K562 (cell line): ENCODE data around the gene PRR7. TPM values are rescaled to one million over a fixed set of nuclear protein-coding genes. Genes with fewer than 3 reads are reported as not detected.

Source experiments
- NCOA1 ChIP-seq: fragments of 450-650 bp; IDR thresholded peaks from 2 replicates; pipeline ENCODE4 v1.6.1; 2016; ENCODE audit warnings: low read depth
- POLR2G ChIP-seq: fragments of 200-400 bp; formaldehyde crosslinking; IDR thresholded peaks from 2 replicates; pipeline ENCODE4 v1.6.1; 2017; ENCODE audit warnings: low read depth, mild to moderate bottlenecking, antibody characterized with exemption, low read length, moderate library complexity
- ZNF347 ChIP-seq: fragments of 450-650 bp; formaldehyde crosslinking; IDR thresholded peaks from 2 replicates; pipeline ENCODE4 v1.4.0; 2020; ENCODE audit warnings: low read depth, mild to moderate bottlenecking, moderate library complexity
- polyA plus RNA-seq, 8 experiments: library from polyadenylated mRNA; depleted of rRNA in 4 of 8; stranded (reverse) in 5 of 8; unstranded in 3 of 8; fragments of >200 nt; fragmentation: Nextera tagmentation in 2 of 8; fragmentation: Illumina TruSeq in 1 of 8; extraction: Ambion mirVana in 2 of 8; extraction: Trizol in 1 of 8; gene quantifications; 2 replicates each; pipeline versions ENCODE4 v1.2.1 to v1.2.3, GENCODE V29; 2011 to 2014; ENCODE audit warnings: inconsistent platforms in 1 of 8, missing spikeins in 1 of 8
- total RNA-seq, 7 experiments: library from RNA; depleted of rRNA in 6 of 7; stranded (reverse); fragments of >200 nt in 6 of 7; fragmentation: Illumina TruSeq in 2 of 7; extraction: Trizol in 2 of 7; gene quantifications; 2 replicates each; pipeline versions ENCODE4 v1.2.1 to v1.2.3, GENCODE V29; 2011 to 2021; ENCODE audit warnings: low replicate concordance in 1 of 7
- TF ChIP-seq, protein P1 (sequence below), 2 experiments: fragments of 450-650 bp; formaldehyde crosslinking in 1 of 2; IDR thresholded peaks; 2 replicates each; pipeline versions ENCODE4 v1.4.0 to v1.6.1; 2014 to 2020; ENCODE audit warnings: mild to moderate bottlenecking in 2 of 2, borderline replicate concordance in 1 of 2, low read depth in 1 of 2
- TF ChIP-seq, protein P2 (sequence below): fragments of 450-650 bp; IDR thresholded peaks from 2 replicates; pipeline ENCODE4 v1.7.0; 2016; ENCODE audit warnings: borderline replicate concordance
- TF ChIP-seq, protein P3 (sequence below): IDR thresholded peaks from 3 replicates; pipeline ENCODE4 v1.6.1; 2011; ENCODE audit warnings: borderline replicate concordance, mild to moderate bottlenecking, moderate library complexity; ENCODE audit not compliant: insufficient read length; ENCODE audit errors: extremely low read depth
- TF ChIP-seq, protein P4 (sequence below): sonication (generic); formaldehyde crosslinking; IDR thresholded peaks from 2 replicates; pipeline ENCODE4 v1.8.0; 2022; ENCODE audit warnings: mild to moderate bottlenecking, missing genetic modification reagents
- TF ChIP-seq, protein P5 (sequence below): sonication (generic); formaldehyde crosslinking; IDR thresholded peaks from 2 replicates; pipeline ENCODE4 v1.8.1; 2023; ENCODE audit warnings: mild to moderate bottlenecking, missing genetic modification reagents

PRR7 gene
- total and polyA plus RNA-seq, 9 of the 15 experiments (the other 6 are each of a cell fraction or from before 2014, with no cell fraction given), result 0.80 to 11.3 (median 10.4) TPM; not detected in 4

DNA sequence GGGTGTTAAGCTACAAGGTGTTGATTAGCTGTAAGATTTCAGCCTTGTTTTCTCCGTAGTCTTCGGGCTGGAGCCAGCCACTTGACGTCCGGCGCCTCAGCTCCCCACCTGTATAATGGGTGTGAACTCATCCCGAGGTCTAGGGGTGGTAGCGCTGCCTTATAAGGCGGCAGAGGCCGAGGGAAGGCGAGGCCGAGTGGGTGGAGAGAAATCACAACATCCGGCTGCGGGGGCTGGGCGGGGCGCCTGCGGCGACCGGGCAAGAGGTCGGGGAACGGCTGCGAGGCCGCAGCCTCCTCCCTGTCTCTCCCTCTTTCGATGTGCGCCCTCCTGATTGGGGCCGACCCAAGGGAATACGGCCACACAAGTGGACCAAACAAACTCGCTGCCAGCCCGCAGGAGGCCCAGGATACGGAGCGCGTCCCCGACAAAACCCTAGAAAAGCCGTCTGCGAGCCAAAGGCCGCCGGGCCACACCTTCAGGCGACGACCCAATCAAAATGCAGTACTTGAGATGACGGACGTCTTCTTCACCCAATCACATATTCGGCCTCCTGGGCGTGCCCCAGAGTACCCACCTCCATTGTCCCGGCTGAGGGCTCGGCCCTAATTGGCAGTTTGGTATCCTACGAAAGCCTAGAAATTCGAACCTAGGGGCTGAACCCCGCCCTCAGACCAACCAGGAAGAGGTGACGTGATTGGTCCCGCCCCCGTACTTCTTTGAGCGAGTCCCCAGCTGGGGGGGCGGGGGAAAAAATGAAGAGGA, 20.6 kb upstream of the PRR7 start (continued):
- TF ChIP-seq, protein P1, sequence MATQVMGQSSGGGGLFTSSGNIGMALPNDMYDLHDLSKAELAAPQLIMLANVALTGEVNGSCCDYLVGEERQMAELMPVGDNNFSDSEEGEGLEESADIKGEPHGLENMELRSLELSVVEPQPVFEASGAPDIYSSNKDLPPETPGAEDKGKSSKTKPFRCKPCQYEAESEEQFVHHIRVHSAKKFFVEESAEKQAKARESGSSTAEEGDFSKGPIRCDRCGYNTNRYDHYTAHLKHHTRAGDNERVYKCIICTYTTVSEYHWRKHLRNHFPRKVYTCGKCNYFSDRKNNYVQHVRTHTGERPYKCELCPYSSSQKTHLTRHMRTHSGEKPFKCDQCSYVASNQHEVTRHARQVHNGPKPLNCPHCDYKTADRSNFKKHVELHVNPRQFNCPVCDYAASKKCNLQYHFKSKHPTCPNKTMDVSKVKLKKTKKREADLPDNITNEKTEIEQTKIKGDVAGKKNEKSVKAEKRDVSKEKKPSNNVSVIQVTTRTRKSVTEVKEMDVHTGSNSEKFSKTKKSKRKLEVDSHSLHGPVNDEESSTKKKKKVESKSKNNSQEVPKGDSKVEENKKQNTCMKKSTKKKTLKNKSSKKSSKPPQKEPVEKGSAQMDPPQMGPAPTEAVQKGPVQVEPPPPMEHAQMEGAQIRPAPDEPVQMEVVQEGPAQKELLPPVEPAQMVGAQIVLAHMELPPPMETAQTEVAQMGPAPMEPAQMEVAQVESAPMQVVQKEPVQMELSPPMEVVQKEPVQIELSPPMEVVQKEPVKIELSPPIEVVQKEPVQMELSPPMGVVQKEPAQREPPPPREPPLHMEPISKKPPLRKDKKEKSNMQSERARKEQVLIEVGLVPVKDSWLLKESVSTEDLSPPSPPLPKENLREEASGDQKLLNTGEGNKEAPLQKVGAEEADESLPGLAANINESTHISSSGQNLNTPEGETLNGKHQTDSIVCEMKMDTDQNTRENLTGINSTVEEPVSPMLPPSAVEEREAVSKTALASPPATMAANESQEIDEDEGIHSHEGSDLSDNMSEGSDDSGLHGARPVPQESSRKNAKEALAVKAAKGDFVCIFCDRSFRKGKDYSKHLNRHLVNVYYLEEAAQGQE (IDR thresholded peaks at IDR 0.05; ENCODE audit: borderline replicate concordance), result no peak
- TF ChIP-seq, protein P1 (CRISPR knock-in tag; IDR thresholded peaks at IDR 0.05; ENCODE audit: low read depth), result peak; percentile 72; the same call in 1 of the 2 replicates
- TF ChIP-seq POLR2G, result peak; percentile 89
- TF ChIP-seq, protein P2, sequence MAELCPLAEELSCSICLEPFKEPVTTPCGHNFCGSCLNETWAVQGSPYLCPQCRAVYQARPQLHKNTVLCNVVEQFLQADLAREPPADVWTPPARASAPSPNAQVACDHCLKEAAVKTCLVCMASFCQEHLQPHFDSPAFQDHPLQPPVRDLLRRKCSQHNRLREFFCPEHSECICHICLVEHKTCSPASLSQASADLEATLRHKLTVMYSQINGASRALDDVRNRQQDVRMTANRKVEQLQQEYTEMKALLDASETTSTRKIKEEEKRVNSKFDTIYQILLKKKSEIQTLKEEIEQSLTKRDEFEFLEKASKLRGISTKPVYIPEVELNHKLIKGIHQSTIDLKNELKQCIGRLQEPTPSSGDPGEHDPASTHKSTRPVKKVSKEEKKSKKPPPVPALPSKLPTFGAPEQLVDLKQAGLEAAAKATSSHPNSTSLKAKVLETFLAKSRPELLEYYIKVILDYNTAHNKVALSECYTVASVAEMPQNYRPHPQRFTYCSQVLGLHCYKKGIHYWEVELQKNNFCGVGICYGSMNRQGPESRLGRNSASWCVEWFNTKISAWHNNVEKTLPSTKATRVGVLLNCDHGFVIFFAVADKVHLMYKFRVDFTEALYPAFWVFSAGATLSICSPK, result no peak
- TF ChIP-seq, protein P3, sequence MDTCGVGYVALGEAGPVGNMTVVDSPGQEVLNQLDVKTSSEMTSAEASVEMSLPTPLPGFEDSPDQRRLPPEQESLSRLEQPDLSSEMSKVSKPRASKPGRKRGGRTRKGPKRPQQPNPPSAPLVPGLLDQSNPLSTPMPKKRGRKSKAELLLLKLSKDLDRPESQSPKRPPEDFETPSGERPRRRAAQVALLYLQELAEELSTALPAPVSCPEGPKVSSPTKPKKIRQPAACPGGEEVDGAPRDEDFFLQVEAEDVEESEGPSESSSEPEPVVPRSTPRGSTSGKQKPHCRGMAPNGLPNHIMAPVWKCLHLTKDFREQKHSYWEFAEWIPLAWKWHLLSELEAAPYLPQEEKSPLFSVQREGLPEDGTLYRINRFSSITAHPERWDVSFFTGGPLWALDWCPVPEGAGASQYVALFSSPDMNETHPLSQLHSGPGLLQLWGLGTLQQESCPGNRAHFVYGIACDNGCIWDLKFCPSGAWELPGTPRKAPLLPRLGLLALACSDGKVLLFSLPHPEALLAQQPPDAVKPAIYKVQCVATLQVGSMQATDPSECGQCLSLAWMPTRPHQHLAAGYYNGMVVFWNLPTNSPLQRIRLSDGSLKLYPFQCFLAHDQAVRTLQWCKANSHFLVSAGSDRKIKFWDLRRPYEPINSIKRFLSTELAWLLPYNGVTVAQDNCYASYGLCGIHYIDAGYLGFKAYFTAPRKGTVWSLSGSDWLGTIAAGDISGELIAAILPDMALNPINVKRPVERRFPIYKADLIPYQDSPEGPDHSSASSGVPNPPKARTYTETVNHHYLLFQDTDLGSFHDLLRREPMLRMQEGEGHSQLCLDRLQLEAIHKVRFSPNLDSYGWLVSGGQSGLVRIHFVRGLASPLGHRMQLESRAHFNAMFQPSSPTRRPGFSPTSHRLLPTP, result no peak
- TF ChIP-seq, protein P4, sequence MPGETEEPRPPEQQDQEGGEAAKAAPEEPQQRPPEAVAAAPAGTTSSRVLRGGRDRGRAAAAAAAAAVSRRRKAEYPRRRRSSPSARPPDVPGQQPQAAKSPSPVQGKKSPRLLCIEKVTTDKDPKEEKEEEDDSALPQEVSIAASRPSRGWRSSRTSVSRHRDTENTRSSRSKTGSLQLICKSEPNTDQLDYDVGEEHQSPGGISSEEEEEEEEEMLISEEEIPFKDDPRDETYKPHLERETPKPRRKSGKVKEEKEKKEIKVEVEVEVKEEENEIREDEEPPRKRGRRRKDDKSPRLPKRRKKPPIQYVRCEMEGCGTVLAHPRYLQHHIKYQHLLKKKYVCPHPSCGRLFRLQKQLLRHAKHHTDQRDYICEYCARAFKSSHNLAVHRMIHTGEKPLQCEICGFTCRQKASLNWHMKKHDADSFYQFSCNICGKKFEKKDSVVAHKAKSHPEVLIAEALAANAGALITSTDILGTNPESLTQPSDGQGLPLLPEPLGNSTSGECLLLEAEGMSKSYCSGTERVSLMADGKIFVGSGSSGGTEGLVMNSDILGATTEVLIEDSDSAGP (CRISPR knock-in tag), result peak; percentile 74; the same call in 1 of the 2 replicates
- TF ChIP-seq ZNF347 (CRISPR knock-in tag), result no peak
- TF ChIP-seq, protein P5, sequence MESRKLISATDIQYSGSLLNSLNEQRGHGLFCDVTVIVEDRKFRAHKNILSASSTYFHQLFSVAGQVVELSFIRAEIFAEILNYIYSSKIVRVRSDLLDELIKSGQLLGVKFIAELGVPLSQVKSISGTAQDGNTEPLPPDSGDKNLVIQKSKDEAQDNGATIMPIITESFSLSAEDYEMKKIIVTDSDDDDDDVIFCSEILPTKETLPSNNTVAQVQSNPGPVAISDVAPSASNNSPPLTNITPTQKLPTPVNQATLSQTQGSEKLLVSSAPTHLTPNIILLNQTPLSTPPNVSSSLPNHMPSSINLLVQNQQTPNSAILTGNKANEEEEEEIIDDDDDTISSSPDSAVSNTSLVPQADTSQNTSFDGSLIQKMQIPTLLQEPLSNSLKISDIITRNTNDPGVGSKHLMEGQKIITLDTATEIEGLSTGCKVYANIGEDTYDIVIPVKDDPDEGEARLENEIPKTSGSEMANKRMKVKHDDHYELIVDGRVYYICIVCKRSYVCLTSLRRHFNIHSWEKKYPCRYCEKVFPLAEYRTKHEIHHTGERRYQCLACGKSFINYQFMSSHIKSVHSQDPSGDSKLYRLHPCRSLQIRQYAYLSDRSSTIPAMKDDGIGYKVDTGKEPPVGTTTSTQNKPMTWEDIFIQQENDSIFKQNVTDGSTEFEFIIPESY, result peak; percentile 59; the same call in 1 of the 2 replicates
- no peak; the same call in 1 of the 2 replicates for TF ChIP-seq NCOA1
